Kidney tubule cell (primary cell): ENCODE measurements around the gene SLC22A23.

Experiments used
- DNase-seq: peaks from one replicate; pipeline ENCODE4 v3.0.0-alpha.2; 2018; ENCODE audit warnings: low spot score

SLC22A23 gene

DNA sequence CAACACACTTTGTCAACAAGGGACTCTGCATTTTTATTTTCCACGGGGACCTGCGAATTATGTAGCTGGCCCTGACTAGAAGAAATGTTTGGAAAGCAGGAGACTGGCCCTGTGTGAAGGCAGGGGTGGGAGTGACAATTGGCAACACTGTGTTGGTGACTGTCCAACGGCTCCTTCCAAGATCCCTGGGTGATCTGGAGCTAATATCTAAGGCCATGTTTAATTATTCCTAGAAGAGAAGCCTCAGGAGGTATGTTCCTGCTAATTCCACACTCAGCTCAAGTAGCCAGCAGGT, 13.7 kb downstream of the SLC22A23 start:
- DNase-seq = no peak

DNA sequence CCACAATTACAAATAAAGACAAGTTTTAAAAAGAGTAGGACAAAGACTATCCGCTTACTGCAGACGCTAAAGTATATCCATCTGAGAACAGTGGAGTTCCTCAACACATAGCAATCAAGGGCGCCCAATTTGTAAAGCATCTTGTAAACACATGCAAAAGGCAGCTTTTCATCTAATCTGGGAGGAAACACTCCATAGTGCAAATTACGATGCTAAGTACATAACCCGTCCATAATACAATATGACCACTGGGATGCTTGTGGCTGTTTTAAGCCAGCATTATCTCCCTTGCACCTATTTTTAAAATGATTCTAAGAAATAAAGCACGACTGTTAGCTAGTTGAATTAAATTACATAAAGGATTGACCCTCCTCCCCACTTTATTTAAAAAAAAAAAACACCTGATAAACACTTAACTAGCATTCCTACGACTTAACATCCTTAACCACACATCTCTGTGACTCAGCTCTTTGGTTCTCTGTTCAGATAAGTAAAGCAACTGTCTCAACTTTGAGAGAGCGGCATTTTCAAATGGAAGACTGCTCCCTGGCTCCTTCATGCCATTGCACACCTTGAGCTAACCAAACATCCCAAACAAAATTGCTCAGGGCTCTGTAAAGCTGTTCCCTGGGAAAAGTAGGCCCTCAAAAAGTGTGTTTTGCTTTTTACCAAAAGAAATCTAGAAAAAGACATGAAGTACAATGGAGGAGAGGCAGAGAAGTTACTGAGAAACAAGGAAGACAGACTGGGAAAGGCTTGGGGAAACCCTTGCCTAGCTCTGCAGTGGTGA, 14.2 kb downstream of the SLC22A23 start:
- peak; percentile 81 for DNase-seq

DNA sequence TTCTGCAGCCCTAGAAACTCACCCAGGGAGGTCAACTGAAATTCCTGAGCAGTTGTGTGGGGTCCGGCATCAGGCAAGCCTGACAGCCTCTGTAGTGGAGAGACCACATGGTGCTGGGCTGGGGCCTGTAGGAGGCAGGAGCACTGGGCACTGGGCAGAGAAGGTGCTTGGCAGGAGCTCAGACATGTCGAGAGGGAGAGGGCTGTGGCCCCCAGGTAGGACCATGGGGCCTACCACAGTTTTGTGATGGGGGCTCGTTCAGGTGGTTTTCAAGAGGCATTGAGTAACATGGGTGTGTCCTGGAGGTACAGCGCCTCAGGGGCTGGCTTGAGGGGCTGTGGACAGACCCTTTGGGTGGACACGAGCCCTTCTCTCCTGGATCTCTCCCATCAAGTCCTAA, 15.9 kb downstream of the SLC22A23 start:
- DNase-seq = no peak

DNA sequence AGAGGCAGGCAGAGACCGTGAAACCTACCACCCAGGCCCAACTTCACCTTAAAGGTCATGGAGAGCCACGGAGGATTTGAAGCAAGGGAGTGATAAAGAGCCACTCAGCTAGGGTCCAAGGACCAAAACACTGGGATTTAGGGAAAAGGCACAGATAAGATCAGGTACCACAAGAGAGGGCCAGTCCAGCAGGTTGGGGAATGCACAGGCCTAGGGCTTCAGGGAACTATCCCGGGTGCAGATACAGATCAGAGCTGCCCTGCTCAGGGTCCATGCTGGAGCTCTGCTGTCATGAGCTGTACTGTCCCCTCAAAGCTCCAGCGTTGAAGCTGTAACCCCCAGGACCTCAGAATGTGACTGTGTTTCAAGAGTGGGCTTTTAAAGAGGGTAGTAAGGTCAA, 16.9 kb downstream of the SLC22A23 start:
- no peak for DNase-seq

DNA sequence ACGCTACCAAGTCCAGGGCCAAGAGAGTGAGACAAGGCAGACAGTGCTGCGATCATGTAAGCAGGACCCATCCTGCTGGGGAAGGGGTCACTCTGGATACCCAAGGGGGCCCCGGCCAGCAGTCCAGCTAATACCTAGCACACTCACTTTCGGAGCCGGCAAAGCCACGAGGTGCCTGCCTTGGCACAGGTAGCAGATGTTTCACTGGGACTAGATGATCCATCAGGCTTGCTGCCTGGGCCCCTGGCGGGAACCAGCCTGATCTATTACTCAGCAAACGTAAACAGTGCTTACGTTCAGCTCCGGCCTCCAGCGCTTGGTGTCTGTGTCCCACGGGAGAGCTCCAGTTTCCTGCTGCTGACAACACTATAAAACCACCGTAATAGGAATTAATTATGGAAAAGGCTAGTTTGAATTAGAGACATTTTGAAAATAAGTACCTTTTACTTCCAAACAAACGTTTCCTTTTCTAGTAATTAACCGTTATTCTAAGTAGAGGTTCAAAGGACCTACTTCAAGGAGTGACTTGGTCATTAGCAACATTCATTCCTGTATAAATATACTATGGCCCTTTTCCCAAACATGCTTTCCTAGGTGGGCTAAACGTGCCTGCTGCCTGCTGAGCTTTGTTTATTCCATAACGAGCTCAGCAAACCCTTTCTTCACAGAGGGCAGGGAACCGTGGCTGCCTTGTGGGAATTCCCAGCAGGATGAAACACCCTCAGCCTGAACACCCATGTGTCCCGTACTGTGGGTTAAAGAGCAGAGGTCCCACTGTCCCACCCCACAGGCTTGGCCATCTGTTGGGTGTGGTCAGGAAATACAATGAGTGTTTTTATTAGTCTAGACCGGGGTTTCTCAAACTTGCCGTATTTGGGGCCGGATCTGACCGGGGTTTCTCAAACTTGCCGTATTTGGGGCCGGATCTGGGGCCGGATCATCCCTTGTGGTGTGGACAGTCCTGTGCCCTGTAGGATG, 18.4 kb downstream of the SLC22A23 start:
- DNase-seq = peak; percentile 38

DNA sequence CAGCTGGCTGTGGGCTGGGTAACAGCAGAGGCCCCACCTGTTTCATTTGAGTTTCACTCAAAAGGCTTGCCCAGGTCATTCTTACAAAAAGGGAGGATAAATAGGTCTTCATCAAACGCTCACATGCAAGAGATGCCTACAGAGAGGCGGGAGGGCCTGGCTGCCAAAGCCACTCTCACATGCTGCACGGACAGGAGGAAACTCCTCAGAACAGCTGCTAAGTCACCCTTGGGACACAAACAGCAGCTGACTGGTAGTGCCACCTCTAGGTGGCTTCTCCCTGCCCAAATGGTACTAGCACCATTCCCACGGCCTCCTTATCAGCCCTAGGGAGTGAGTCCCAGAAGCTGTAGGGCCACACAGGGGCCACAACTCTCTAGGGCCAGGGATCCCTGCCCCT, 23.8 kb downstream of the SLC22A23 start:
- DNase-seq = no peak

DNA sequence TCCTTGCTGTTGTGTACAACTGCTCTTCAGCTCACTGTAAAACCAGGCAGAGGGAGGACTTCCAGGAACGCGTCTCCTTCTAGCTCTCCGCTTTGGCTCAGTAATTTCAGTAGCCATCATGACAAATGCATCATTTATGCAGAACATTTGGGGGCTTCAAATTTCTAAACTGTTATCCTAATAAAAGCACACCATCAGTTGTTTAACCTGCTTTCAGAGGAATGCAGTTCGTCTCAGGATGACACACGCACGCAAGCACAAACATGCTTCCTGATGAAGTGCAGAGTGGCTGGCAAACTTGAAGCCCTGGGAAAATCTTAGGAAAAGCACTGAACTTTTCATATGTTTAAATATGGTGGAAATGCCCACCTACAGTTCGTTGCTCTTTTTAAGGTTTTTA, 24.4 kb downstream of the SLC22A23 start:
- no peak for DNase-seq

DNA sequence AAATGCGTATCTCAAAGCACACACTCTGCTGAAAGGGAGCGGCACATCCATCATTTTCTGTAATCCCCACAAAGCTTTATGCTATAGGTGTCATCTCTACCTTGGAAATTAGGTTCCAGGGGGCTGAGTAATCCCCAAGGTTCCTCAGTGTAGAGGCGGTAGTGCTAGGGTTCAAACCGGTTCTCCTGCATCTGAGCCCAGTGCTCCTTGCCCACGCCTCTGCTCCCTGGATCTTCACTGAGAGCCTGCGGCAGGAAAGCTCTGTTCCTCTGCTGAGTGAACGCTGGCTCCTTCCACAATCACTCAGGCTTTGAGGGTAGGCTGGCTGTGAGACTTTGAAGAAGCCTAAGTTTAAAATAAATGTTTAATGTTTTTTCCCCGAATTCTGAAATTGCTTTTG, 24.9 kb downstream of the SLC22A23 start:
- no peak for DNase-seq

DNA sequence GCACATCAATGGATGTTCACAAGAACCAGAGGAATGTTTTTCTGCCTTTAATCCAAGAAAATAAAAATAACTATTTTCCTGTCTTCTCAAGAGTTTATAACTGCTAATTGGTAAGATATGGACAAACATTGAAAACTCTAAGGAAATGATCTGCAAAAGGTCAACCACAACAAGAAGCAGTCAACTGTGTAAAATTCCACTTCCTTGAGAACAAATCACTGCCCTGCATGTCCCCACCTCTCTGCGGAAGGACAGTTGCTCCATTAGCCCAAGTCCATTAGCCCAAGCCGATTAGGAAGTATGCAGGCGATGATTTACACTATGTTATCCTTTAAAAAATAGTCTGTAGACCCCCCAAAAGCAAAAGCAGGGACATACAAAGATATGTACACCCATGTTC, 27.6 kb downstream of the SLC22A23 start:
- peak; percentile 42 for DNase-seq

DNA sequence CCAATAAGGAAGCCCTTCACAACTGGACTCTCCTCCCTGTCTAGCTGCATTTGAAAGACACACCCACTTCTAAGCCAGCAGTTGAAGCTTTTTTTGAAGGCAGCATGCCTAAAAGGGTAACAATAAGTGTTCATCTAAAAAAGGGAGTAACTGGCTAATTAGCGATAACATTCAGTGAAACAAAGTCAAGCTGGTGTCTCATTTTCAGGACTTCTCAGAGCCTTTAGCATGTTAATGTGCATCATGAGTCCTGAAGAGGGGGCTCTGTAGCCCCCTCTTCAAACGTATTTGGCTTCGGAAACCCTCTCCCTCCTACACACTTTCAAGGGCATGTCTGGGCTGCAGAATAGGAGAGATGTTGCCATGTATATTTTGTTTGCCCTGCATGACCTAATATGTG, 28.1 kb downstream of the SLC22A23 start:
- no peak for DNase-seq

DNA sequence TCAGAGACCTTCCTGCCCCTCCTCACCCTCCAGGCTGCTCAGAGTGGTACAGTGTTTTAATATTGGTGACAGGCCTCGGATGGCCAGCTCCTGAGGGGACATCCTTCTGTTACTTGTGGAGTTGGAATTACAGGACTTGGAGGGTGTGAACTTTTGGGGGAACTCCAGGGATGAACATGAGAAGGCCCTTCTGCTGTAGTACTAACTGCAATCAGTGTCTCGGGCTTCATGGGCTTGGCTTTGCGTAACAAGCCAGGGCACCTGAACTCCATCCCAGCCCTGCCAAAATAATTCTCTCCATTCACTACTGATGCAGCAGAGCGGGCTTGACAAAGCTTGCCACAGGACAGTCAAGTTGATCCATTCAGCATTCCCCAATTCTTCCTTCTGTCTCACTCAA, 28.6 kb downstream of the SLC22A23 start:
- DNase-seq = no peak

DNA sequence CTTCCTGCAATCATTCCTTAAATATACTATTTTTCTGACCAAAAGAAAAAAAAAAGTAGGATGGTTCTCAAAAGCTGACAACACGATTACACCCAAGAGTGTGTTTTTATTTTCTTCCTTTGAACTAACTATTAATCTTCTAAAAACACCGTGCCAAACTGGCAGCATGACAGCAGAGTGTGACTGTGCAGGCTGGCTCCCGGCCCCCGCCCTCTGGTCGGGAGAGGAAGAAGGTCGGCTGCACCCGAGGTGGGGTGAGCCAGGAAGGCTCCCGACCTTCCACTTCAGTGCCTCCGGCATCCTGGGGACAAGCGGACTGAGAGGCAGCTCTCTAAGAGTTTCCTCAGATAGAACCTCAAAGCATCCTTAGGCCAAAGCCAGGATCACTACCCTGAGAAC, 29.2 kb downstream of the SLC22A23 start:
- DNase-seq = peak; percentile 47

DNA sequence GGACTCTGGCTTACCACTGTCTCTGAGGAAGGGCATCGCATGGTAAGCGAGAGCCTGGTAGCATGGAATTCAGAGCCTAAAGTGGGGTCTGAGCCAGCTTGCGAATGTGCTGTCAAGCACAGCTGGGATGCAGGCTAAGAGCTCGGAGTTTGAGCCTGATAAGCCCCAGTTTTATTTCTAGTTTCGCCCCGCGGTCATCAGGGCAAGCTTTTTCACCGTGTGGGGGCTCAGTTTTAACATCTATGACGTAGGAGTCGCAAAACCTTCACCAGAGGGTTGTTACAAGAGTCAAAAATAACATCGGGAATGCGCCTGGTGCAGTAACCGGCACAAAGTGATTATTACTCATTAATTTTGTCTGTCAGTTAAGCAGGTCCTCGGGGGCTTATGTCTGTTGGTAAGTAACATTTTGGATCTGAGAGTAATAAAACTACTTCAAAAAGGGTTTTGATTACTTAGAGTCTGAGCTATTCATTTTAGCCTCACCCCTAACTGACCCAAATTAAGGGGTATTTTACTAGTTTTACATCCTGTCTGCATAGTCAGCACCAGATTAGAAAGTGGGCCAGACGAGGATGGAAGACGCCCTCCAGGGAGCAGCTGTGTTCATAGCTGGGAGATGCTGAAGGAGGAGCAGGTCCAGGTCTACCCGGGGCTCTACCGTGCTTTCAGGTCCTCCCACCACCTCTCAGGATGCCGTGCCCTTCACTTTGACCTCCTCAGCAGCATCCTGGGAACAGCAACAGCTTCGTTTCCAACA, 29.7 kb downstream of the SLC22A23 start:
- DNase-seq = no peak

DNA sequence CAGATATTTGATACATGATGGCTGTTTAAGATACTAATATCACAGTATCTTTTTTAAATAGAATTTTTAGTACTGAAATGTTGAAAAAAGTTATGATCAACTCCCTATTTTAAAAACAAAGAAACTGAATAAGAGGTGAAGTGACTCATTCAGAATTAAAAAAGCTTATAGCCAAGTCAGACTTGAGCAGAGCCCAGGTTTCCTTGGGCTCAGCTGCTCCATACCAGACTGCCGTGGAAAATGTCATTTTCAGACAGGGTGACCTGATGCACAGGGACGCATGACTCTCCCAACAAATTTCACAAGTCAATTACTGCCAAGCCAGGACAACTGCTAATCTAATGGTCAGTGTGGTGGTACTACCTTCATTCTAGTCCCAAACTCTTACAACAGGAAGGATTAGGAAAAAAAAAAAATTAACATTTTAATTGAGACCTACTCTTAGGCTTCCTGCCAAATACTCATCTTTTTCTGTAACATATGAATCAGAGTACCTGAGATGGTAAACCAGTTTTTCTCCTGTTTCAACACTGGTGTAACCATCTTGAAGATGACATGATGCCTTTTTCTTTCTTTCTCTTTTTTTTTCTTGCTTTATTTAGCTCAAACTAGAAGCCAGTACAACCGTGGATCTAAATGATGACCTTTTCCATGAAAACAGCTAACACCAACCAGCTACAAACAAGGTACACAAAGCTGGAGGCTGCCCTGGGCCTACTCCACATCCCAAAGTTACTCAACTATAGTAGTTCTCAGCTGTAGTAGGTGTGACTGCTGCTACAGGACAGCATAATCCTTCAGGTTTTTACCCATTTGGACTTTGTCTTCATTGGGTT, 30.5 kb downstream of the SLC22A23 start:
- DNase-seq = no peak

DNA sequence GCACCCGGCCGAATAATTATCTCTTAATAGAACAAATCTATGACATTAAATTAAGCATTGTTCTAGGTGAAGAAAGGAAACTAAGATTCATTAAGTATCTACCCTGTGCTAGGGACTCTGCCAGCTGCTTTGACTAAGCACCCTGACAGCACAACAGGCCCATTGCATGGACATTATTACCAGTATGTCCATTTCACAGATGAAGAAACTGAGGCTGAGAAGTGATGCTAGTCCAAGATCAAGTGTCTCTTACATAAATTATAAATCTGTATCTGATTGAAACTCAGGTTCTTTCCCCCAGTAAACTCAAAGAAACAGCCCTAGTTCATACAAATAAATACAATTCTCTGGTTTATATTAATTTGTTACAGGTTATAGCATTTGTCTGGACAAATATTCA, 31.3 kb downstream of the SLC22A23 start:
- no peak for DNase-seq

DNA sequence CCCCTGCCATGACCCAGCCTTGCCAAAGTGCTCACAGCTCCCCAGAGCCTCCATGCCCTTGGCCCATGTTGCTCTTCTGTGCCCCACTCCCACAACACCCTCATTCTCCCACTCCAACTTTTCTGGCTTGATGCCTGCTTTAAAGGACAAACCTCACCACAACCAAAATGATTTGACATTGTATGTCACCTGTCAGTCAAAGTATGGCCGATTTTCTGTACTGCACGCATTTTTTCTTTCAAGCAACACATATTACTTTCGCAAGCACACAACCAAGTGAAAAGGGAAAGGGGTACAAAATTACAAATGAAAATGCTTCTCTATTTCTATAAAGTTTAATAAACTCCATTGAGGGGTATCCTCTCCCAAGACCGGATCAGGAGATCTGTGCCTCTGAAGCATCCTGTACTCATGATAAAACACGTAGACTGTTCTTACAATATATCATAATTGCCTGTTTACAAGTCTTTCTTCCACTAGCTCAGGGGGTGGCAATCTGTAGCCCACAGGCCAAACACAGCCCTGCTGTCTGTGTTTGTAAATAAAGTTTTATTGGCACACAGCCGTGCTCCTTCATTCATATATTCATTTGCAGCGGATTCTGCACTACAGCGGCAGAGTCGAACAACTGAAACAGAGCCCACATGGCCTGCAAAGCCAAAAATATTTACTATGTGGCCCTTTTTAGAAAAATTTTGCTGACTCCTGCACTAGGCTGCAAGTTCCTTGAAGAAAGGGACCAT, 32.5 kb downstream of the SLC22A23 start:
- no peak for DNase-seq

DNA sequence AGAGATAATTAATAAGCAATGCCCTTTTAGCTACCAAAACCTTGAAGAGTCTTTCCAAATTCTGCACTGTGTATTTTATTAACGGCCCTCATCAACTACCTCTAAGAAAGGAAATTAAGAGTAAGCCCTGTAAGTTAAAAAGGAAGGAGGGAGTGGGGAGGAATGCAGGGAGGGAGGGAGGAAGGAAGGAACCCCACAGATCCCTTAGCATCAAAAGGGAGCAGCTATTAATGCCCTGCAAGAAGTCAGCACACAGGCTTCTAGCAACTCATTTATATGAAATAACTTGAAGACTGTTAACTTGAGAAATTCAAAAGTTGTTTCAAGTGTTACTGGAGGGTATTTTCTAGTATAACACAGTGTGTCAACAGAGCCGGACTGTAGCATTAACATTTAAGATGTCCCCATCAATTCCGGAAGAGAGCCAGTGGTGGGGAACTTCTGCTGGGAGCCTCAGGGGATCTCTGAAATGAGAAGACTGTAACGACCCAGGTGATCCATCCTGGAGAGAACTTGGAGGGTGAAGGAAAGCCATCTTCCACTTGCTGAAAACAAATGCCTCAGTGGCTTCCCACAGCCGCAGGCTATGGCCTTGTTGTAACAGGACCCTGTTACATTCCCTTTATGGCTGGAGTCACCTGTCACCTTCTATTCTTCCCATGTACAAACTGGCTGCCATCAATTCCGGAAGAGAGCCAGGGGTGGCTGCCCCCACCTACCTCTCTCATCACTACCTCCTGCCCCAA, 33.2 kb downstream of the SLC22A23 start:
- DNase-seq = no peak

DNA sequence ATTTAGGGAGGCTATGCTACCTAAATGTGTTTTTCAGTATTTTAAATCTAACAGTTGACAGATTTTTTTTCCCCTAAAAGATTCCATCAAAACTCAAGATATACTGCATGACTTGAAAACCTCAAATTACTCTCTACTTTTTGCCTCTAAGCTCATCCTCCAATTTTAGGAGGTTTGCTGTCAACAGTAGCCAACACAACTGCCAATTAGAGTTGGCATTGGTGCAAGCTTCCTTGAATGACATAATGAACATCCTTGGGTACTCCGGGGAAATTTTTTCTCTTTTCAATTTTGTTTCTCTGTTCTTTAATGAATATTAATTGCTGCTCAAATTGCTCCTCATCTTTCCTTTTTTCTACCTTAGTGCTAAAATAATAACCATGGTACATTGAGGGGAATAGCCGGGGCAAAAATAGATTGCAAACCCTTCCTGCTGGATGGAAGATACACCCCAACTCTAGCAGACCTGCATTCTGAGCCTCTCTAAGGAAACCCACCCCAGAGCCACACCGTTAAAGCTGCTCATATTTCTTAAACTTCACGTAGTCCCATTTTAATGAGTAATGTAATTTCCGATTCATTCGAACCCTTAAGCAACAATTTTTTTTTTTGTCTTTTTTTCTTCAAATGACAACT, 34.3 kb downstream of the SLC22A23 start:
- DNase-seq = no peak

DNA sequence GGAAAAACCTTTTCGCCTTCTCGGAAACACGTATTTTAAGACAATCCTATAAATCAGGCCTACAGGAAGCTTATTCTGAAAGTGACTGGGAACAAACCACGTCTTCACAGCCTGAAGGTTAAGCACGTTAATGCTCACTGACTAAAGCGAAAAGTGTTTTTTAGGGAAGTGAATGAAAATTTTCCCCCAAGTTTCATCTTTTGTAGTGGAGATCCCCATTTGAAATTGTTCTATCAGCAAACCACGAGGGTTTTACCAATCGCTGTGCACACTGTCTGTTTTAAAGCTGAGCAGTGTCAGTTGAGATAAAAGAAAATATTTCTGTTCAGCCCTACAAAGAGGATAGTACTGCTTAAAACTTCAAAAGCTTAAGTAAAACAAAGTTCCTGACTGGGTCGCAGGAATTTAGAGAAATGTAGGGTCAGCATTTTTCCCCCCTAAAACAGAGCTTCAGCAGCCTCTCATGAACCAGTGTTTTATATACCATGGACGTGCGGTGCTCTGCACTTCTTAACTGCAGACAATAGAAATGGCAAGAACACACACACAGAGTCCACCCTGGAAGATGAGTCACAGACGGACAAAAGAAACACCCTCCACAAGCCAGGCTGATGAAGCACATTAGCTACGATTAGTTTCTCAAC, 34.9 kb downstream of the SLC22A23 start:
- DNase-seq = no peak
